Measurements from ENCODE around the gene TM9SF1. TPM values are rescaled to one million over a fixed set of nuclear protein-coding genes. Genes with fewer than 3 reads are reported as not detected.

Gene TM9SF1
- total and polyA plus RNA-seq, 3 donors from 2014 or later: 45.0 to 53.2 (median 50.0) TPM

- WGBS, 2 donors: 41 to 66% methylated on average over 7 to 30 of the region's 30 CpGs
- no peaks in the 10 kb centered on the region for H3K27me3 ChIP-seq
- H3K9me3 ChIP-seq: no peaks in the 10 kb centered on the region
- intact Hi-C loops (cut with DNase I; ENCODE audit: low total_unique reads): no loop called here
- no peak for DNase-seq
- H3K4me3 ChIP-seq: peak overlapping the region; percentile 17 to 50
- TF ChIP-seq CTCF (IDR thresholded peaks at IDR 0.05): no peak
- H3K36me3 ChIP-seq (ENCODE audit: low read depth, missing control alignments): no peaks in the 10 kb centered on the region
- no peak overlapping the region for H3K27ac ChIP-seq
- no peaks in the 10 kb centered on the region for H3K4me1 ChIP-seq
These were observed 22.9 kb downstream of the TM9SF1 start for GRCh38 chr14:24172261-24172860.

- no peak for TF ChIP-seq POLR2A (IDR thresholded peaks at IDR 0.05)
- TF ChIP-seq CTCF (IDR thresholded peaks at IDR 0.05): no peak
- intact Hi-C loops (cut with DNase I; ENCODE audit: low total_unique reads): no loop called here
- DNase-seq: peak; percentile 87
- H3K27ac ChIP-seq: no peak within 1 kb of the TSS
- WGBS, 2 donors: 33 to 40% methylated on average over 31 to 50 of the region's 63 CpGs
- H3K9me3 ChIP-seq: no peaks in the 10 kb centered on the region
- H3K36me3 ChIP-seq (ENCODE audit: low read depth, missing control alignments): no peaks in the 10 kb centered on the region
- no peaks in the 10 kb centered on the region for H3K27me3 ChIP-seq
- H3K4me1 ChIP-seq: no peaks in the 10 kb centered on the region
- peak within 1 kb of the TSS; percentile 17 to 50 for H3K4me3 ChIP-seq
These were observed 23.6 kb downstream of the TM9SF1 start, which contains the start of gene REC8 for GRCh38 chr14:24171422-24172260. REC8 (plus strand) TSS chr14:24172080; CDS start chr14:24172553, 473 bp downstream.

GRCh38 chr14:24167469-24168114 is 27.6 kb downstream of the TM9SF1 start:
- TF ChIP-seq CTCF (IDR thresholded peaks at IDR 0.05): no peak
- TF ChIP-seq POLR2A (IDR thresholded peaks at IDR 0.05): no peak
- intact Hi-C loops (cut with DNase I; ENCODE audit: low total_unique reads): no loop called here
- no peaks in the 10 kb centered on the region for H3K36me3 ChIP-seq (ENCODE audit: low read depth, missing control alignments)
- H3K27me3 ChIP-seq: no peaks in the 10 kb centered on the region
- no peak overlapping the region for H3K27ac ChIP-seq
- H3K4me1 ChIP-seq: peaks cover 8% of the 10 kb centered on the region
- H3K9me3 ChIP-seq: no peaks in the 10 kb centered on the region
- no peak for DNase-seq
- WGBS, 2 donors: 86 to 93% methylated on average over 3 of the region's 3 CpGs
- H3K4me3 ChIP-seq: no peak overlapping the region

GRCh38 chr14:24165785-24166184 is 29.5 kb downstream of the TM9SF1 start:
- intact Hi-C loops (cut with DNase I; ENCODE audit: low total_unique reads): no loop called here
- 94 to 98% methylated on average over 5 of the region's 5 CpGs for WGBS, 2 donors
- Histone ChIP-seq H3K36me3 (ENCODE audit: low read depth, missing control alignments) (no peaks in the 10 kb centered on the region), H3K4me3 (no peak overlapping the region), H3K9me3 (no peaks in the 10 kb centered on the region), H3K27ac (no peak overlapping the region), H3K4me1 (peaks cover 14% of the 10 kb centered on the region), H3K27me3 (no peaks in the 10 kb centered on the region)
- TF ChIP-seq CTCF (IDR thresholded peaks at IDR 0.05) (no peak), POLR2A (IDR thresholded peaks at IDR 0.05) (no peak)
- DNase-seq: no peak

Measured in testis (tissue), 3 donors.